HepG2 (cell line): ENCODE measurements around the gene POC1B. TPM values are rescaled to one million over a fixed set of nuclear protein-coding genes. Genes with fewer than 3 reads are reported as not detected.

Experiments
- BHLHE40 ChIP-seq: IDR thresholded peaks from 2 replicates; pipeline ENCODE4 v1.6.1; 2011; ENCODE audit warnings: low read length, improper control_type of control experiment
- CAMTA2 ChIP-seq: sonication (generic); formaldehyde crosslinking; IDR thresholded peaks from 2 replicates; pipeline ENCODE4 v1.4.0; 2020; ENCODE audit warnings: mild to moderate bottlenecking, missing genetic modification reagents, borderline replicate concordance
- GMEB1 ChIP-seq: sonication (generic); formaldehyde crosslinking; IDR thresholded peaks from 2 replicates; pipeline ENCODE4 v1.5.1; 2020; ENCODE audit warnings: missing genetic modification reagents, mild to moderate bottlenecking, borderline replicate concordance
- GZF1 ChIP-seq: sonication (generic); formaldehyde crosslinking; IDR thresholded peaks from 2 replicates; pipeline ENCODE4 v1.5.1; 2020; ENCODE audit warnings: mild to moderate bottlenecking, missing genetic modification reagents
- HMG20B ChIP-seq: conservative IDR thresholded peaks from 2 replicates; pipeline ENCODE4 v1.6.1; 2016; ENCODE audit warnings: missing genetic modification reagents, missing compliant biosample characterization
- JUND ChIP-seq: sonication (generic); formaldehyde crosslinking; IDR thresholded peaks from 2 replicates; pipeline ENCODE4 v1.8.0; 2022; ENCODE audit warnings: mild to moderate bottlenecking, missing genetic modification reagents
- MEIS1 ChIP-seq: sonication (generic); formaldehyde crosslinking; IDR thresholded peaks from 2 replicates; pipeline ENCODE4 v1.9.0; 2021; ENCODE audit warnings: mild to moderate bottlenecking, missing genetic modification reagents, moderate library complexity, borderline replicate concordance
- NFIC ChIP-seq: IDR thresholded peaks from 2 replicates; pipeline ENCODE4 v1.6.1; 2012; ENCODE audit warnings: mild to moderate bottlenecking, low read length, inconsistent platforms
- NFKB2 ChIP-seq: sonication (generic); formaldehyde crosslinking; IDR thresholded peaks from 2 replicates; pipeline ENCODE4 v1.4.0; 2020; ENCODE audit warnings: missing genetic modification reagents, borderline replicate concordance
- NRL ChIP-seq: sonication (generic); formaldehyde crosslinking; IDR thresholded peaks from 2 replicates; pipeline ENCODE4 v1.5.0; 2020; ENCODE audit warnings: missing genetic modification reagents, mild to moderate bottlenecking, moderate library complexity, borderline replicate concordance
- PBX2 ChIP-seq: IDR thresholded peaks from 2 replicates; pipeline ENCODE4 v1.6.1; 2016; ENCODE audit warnings: control low read depth
- RBM39 ChIP-seq: fragments of 200-400 bp; formaldehyde crosslinking; IDR thresholded peaks from one replicate; pipeline ENCODE4 v1.6.1; 2018; ENCODE audit warnings: antibody characterized with exemption, mild to moderate bottlenecking, low read depth, low read length; ENCODE audit not compliant: poor library complexity, severe bottlenecking
- SAP130 ChIP-seq: IDR thresholded peaks from 2 replicates; pipeline ENCODE4 v1.6.1; 2016; ENCODE audit warnings: low read depth
- SCMH1 ChIP-seq: sonication (generic); formaldehyde crosslinking; IDR thresholded peaks from 2 replicates; pipeline ENCODE4 v1.9.0; 2021; ENCODE audit warnings: missing genetic modification reagents, mild to moderate bottlenecking, borderline replicate concordance
- SIN3A ChIP-seq: IDR thresholded peaks from 2 replicates; pipeline ENCODE4 v1.6.1; 2011; ENCODE audit warnings: low read depth, mild to moderate bottlenecking, control low read depth, low read length, borderline replicate concordance
- SP1 ChIP-seq, 2 experiments: fragments of 450-650 bp in 1 of 2; sonication (generic) in 1 of 2; formaldehyde crosslinking in 1 of 2; IDR thresholded peaks; 2 replicates each; pipeline versions ENCODE4 v1.4.0 to v1.6.1; 2016 to 2020; ENCODE audit warnings: missing genetic modification reagents in 1 of 2
- THAP11 ChIP-seq: IDR thresholded peaks from 2 replicates; pipeline ENCODE4 v1.6.1; 2016; ENCODE audit warnings: missing biosample characterization, missing genetic modification reagents
- U2AF2 ChIP-seq: fragments of 200-400 bp; formaldehyde crosslinking; IDR thresholded peaks from 2 replicates; pipeline ENCODE4 v1.6.1; 2017; ENCODE audit warnings: low read depth, mild to moderate bottlenecking, low read length
- ZFP41 ChIP-seq: sonication (generic); formaldehyde crosslinking; IDR thresholded peaks from 2 replicates; pipeline ENCODE4 v1.4.0; 2020; ENCODE audit warnings: mild to moderate bottlenecking, missing genetic modification reagents, borderline replicate concordance
- ZFP62 ChIP-seq: sonication (generic); formaldehyde crosslinking; IDR thresholded peaks from 2 replicates; pipeline ENCODE4 v1.4.0; 2020; ENCODE audit warnings: missing genetic modification reagents
- ZKSCAN5 ChIP-seq: sonication (generic); formaldehyde crosslinking; IDR thresholded peaks from 2 replicates; pipeline ENCODE4 v1.5.1; 2020; ENCODE audit warnings: mild to moderate bottlenecking, missing genetic modification reagents
- ZNF329 ChIP-seq: sonication (generic); formaldehyde crosslinking; IDR thresholded peaks from 2 replicates; pipeline ENCODE4 v1.9.0; 2021; ENCODE audit warnings: low read depth, mild to moderate bottlenecking, missing genetic modification reagents
- ZNF335 ChIP-seq: sonication (generic); formaldehyde crosslinking; IDR thresholded peaks from 2 replicates; pipeline ENCODE4 v1.4.0; 2020; ENCODE audit warnings: missing genetic modification reagents
- ZNF34 ChIP-seq: sonication (generic); formaldehyde crosslinking; IDR thresholded peaks from 2 replicates; pipeline ENCODE4 v1.4.0; 2020; ENCODE audit warnings: mild to moderate bottlenecking, missing genetic modification reagents, borderline replicate concordance
- ZNF724P ChIP-seq: sonication (generic); formaldehyde crosslinking; IDR thresholded peaks from 2 replicates; pipeline ENCODE4 v1.8.0; 2022; ENCODE audit warnings: missing genetic modification reagents, borderline replicate concordance
- polyA plus RNA-seq, 8 experiments: library from polyadenylated mRNA; depleted of rRNA in 3 of 8; stranded (reverse) in 7 of 8; unstranded in 1 of 8; fragments of >200 nt; fragmentation: Illumina TruSeq in 4 of 8; extraction: Trizol in 4 of 8; gene quantifications; 2 replicates each; pipeline versions ENCODE4 v1.2.1 to v1.2.3, GENCODE V29; 2011 to 2016; ENCODE audit warnings: low read depth in 4 of 8, missing spikeins in 1 of 8, mixed read lengths in 1 of 8; ENCODE audit not compliant: insufficient read depth in 1 of 8
- total RNA-seq, 5 experiments: library from RNA; depleted of rRNA; stranded (reverse); fragments of >200 nt; fragmentation: Illumina TruSeq; extraction: Trizol; gene quantifications; 2 replicates each; pipeline ENCODE4 v1.2.3, GENCODE V29; 2016; ENCODE audit warnings: low read depth in 1 of 5

Gene POC1B
- total and polyA plus RNA-seq, 2 of the 13 experiments (the other 11 are each of a cell fraction or from before 2014, with no cell fraction given), result 9.3 to 11.0 TPM

GRCh38 chr12:89492883-89493282 lies 33.0 kb downstream of the POC1B start (continued):
- TF ChIP-seq SIN3A (no peak), RBM39 (no peak), THAP11 (CRISPR knock-in tag) (0 out of 2 replicates have a peak, but pooled peaks have one; percentile 10), NFIC (no peak), U2AF2 (no peak), SCMH1 (CRISPR knock-in tag) (no peak), ZFP62 (CRISPR knock-in tag) (no peak), ZNF34 (0 out of 2 replicates have a peak, but pooled peaks have one; percentile 55), ZFP41 (no peak), CAMTA2 (CRISPR knock-in tag) (no peak), PBX2 (CRISPR knock-in tag) (peak; percentile 46; the same call in 1 of the 2 replicates), BHLHE40 (no peak), NRL (CRISPR knock-in tag) (no peak), MEIS1 (no peak), ZNF329 (CRISPR knock-in tag) (no peak), ZKSCAN5 (CRISPR knock-in tag) (no peak), GMEB1 (CRISPR knock-in tag) (no peak), SP1 (IDR thresholded peaks at IDR 0.05) (no peak), SP1 (CRISPR knock-in tag; IDR thresholded peaks at IDR 0.05) (no peak), SAP130 (CRISPR knock-in tag) (peak; percentile 53), ZNF335 (CRISPR knock-in tag) (no peak), NFKB2 (CRISPR knock-in tag) (no peak), ZNF724P (no peak), JUND (CRISPR knock-in tag) (no peak), GZF1 (no peak), HMG20B (no peak)
